SU-DHL-6 (cell line): Measurements from ENCODE around the gene CFAP410.
"Not testable (repeated sequence)": the region's sequence is repeated elsewhere in the genome, so short reads cannot be mapped to it uniquely, and the experiment has no call there.

Experiments
- H2AFZ ChIP-seq: fragments of 200-600 bp; sonication (generic); 2 replicates; pipeline ENCODE4 v1.6.1; 2014; ENCODE audit warnings: low read depth, mild to moderate bottlenecking, moderate library complexity, mixed read lengths, antibody characterized with exemption, low read length; ENCODE audit not compliant: severe bottlenecking
- H3F3A ChIP-seq: fragments of 200-600 bp; shearing (Covaris generic); 2 replicates; pipeline ENCODE4 v1.6.0; 2016; ENCODE audit warnings: antibody characterized with exemption, mild to moderate bottlenecking; ENCODE audit not compliant: insufficient read depth
- H3K27ac ChIP-seq: fragments of 200-600 bp; sonication (generic); 2 replicates; pipeline ENCODE4 v1.5.1; 2016; ENCODE audit warnings: low read depth, mild to moderate bottlenecking, low read length, moderate library complexity, mixed read lengths
- H3K27me3 ChIP-seq: fragments of 200-600 bp; sonication (generic), shearing (Covaris generic); 2 replicates; pipeline ENCODE4 v1.6.0; 2014; ENCODE audit warnings: mild to moderate bottlenecking, low read length
- H3K36me3 ChIP-seq: fragments of 200-600 bp; sonication (generic); 2 replicates; pipeline ENCODE4 v1.6.1; 2014; ENCODE audit warnings: mild to moderate bottlenecking, low read length, mixed read lengths
- H3K4me2 ChIP-seq: fragments of 300-600, 200-600 bp; shearing (Covaris generic), sonication (generic); 2 replicates; pipeline ENCODE4 v1.6.0; 2014; ENCODE audit warnings: low read length, low read depth, mild to moderate bottlenecking; ENCODE audit not compliant: poor library complexity, severe bottlenecking
- H3K4me3 ChIP-seq: fragments of 200-600 bp; sonication (generic); 2 replicates; pipeline ENCODE4 v1.5.1; 2014; ENCODE audit warnings: antibody characterized with exemption, low read length, mild to moderate bottlenecking, mixed read lengths; ENCODE audit not compliant: insufficient read depth, poor library complexity, severe bottlenecking
- H3K79me2 ChIP-seq: fragments of 200-600 bp; sonication (generic); 2 replicates; pipeline ENCODE4 v1.6.1; 2014; ENCODE audit warnings: mild to moderate bottlenecking, low read length, moderate library complexity; ENCODE audit not compliant: insufficient read depth
- H3K9ac ChIP-seq: fragments of 200-600 bp; sonication (generic); 2 replicates; pipeline ENCODE4 v1.7.0; 2014; ENCODE audit warnings: mild to moderate bottlenecking, low read length
- H3K9me2 ChIP-seq: fragments of 200-600 bp; sonication (generic); replicated peaks from 2 replicates; pipeline ENCODE4 v1.6.1; 2014; ENCODE audit warnings: low read length; ENCODE audit not compliant: insufficient read depth
- H3K9me3 ChIP-seq: fragments of 200-600 bp; sonication (generic); 2 replicates; pipeline ENCODE4 v1.6.1; 2014; ENCODE audit warnings: low read length, mixed read lengths; ENCODE audit not compliant: insufficient read depth
- H4K20me1 ChIP-seq: fragments of 200-600 bp; sonication (generic); 2 replicates; pipeline ENCODE4 v1.6.1; 2014; ENCODE audit warnings: low read depth, mild to moderate bottlenecking, antibody characterized with exemption, low read length, moderate library complexity, mixed read lengths
- CTCF ChIP-seq: fragments of 200-600 bp; sonication (generic); IDR thresholded peaks from one replicate; pipeline ENCODE4 v1.5.1; 2017; ENCODE audit warnings: antibody characterized with exemption, mild to moderate bottlenecking, low read length, moderate library complexity; ENCODE audit not compliant: insufficient read depth, poor library complexity, severe bottlenecking
- EZH2phosphoT487 ChIP-seq: fragments of 200-600 bp; sonication (generic), shearing (Covaris generic); conservative IDR thresholded peaks from 2 replicates; pipeline ENCODE4 v1.6.1; 2018; ENCODE audit warnings: mild to moderate bottlenecking, antibody characterized with exemption, low read length, moderate library complexity, mixed read lengths

The CFAP410 gene

GRCh38 chr21:44286086-44286715, 53.0 kb downstream of the CFAP410 start:
- no peaks in the 10 kb centered on the region for H3K9me3 ChIP-seq
- no peaks in the 10 kb centered on the region for H3K27me3 ChIP-seq
- TF ChIP-seq EZH2phosphoT487 (no peak), CTCF (no peak)
- no peak overlapping the region for H3K27ac ChIP-seq
- H3K79me2 ChIP-seq, result no peaks in the 10 kb centered on the region
- no peak overlapping the region for H3K4me3 ChIP-seq
- H4K20me1 ChIP-seq, result no peaks in the 10 kb centered on the region
- H3K36me3 ChIP-seq, result no peaks in the 10 kb centered on the region
- no peak overlapping the region for H2AFZ ChIP-seq
- H3F3A ChIP-seq, result no peaks in the 10 kb centered on the region
- H3K9me2 ChIP-seq, result no peaks in the 10 kb centered on the region
- no peak overlapping the region for H3K9ac ChIP-seq
- H3K4me2 ChIP-seq, result no peak overlapping the region

- Histone ChIP-seq H3K9me2 (no peaks in the 10 kb centered on the region), H3K79me2 (no peaks in the 10 kb centered on the region), H2AFZ (no peak within 1 kb of the TSS), H3K36me3 (no peaks in the 10 kb centered on the region), H3F3A (no peaks in the 10 kb centered on the region), H3K9me3 (no peaks in the 10 kb centered on the region), H4K20me1 (no peaks in the 10 kb centered on the region), H3K27me3 (no peaks in the 10 kb centered on the region), H3K4me2 (no peak within 1 kb of the TSS), H3K27ac (no peak within 1 kb of the TSS), H3K9ac (no peak within 1 kb of the TSS), H3K4me3 (no peak within 1 kb of the TSS)
- TF ChIP-seq CTCF, result no peak
- no peak for TF ChIP-seq EZH2phosphoT487
These were observed 53.8 kb downstream of the CFAP410 start, which contains the start of gene AIRE for GRCh38 chr21:44285138-44285992. TSS of gene AIRE (plus strand) at chr21:44285876. CDS start at chr21:44286007, 131 bp downstream.

GRCh38 chr21:44283948-44284347, 55.2 kb downstream of the CFAP410 start:
- Histone ChIP-seq H3K9ac (no peak overlapping the region), H3F3A (no peaks in the 10 kb centered on the region), H3K27ac (no peak overlapping the region), H3K27me3 (no peaks in the 10 kb centered on the region), H3K9me3 (no peaks in the 10 kb centered on the region), H3K79me2 (no peaks in the 10 kb centered on the region), H3K4me2 (no peak overlapping the region), H3K4me3 (no peak overlapping the region), H2AFZ (no peak overlapping the region), H3K36me3 (no peaks in the 10 kb centered on the region), H4K20me1 (no peaks in the 10 kb centered on the region), H3K9me2 (no peaks in the 10 kb centered on the region)
- TF ChIP-seq EZH2phosphoT487 (no peak), CTCF (no peak)

- not testable (repeated sequence) for H3K4me3 ChIP-seq, H3K27me3 ChIP-seq, H3K9ac ChIP-seq, H3K4me2 ChIP-seq, H3K27ac ChIP-seq, H2AFZ ChIP-seq, H3K9me2 ChIP-seq, H3K79me2 ChIP-seq, H4K20me1 ChIP-seq, H3K9me3 ChIP-seq, H3F3A ChIP-seq, H3K36me3 ChIP-seq
These were observed 55.9 kb downstream of the CFAP410 start for GRCh38 chr21:44283211-44283785.
